Activated T-cell treated with anti-CD3 and anti-CD28 coated beads, Interleukin-2, amount 50 U/mL, for 4 hours (primary cell): ENCODE measurements around the gene BMP8A. TPM values are rescaled to one million over a fixed set of nuclear protein-coding genes. Genes with fewer than 3 reads are reported as not detected.
"Not testable (repeated sequence)": the region's sequence is repeated elsewhere in the genome, so short reads cannot be mapped to it uniquely, and the experiment has no call there.

Experiments
- ATAC-seq, 2 donors: fragments of 200-7000 bp; cut with Tn5 transposase; one replicate each; pipeline ENCODE4 v1.10.0; 2021
- DNase-seq: peaks from one replicate; pipeline ENCODE4 v3.0.0-alpha.2; 2020
- H3K27me3 Mint-ChIP-seq: one replicate; pipeline ENCODE4 v1.8.0; 2021; ENCODE audit warnings: low read depth, mixed read lengths
- H3K36me3 Mint-ChIP-seq: one replicate; pipeline ENCODE4 v1.8.0; 2022; ENCODE audit warnings: mixed read lengths; ENCODE audit not compliant: insufficient read depth
- H3K4me1 Mint-ChIP-seq: one replicate; pipeline ENCODE4 v1.8.0; 2021; ENCODE audit warnings: low read depth, mixed read lengths
- H3K4me3 Mint-ChIP-seq: one replicate; pipeline ENCODE4 v1.8.0; 2021; ENCODE audit warnings: mild to moderate bottlenecking, moderate library complexity, mixed read lengths
- H3K9me3 Mint-ChIP-seq: one replicate; pipeline ENCODE4 v1.8.0; 2021; ENCODE audit warnings: mixed read lengths
- total RNA-seq, 3 donors: library from RNA; stranded (reverse); gene quantifications; one replicate each; pipeline ENCODE4 v1.2.1, GENCODE V29; 2021

BMP8A gene
- total RNA-seq = under 1 TPM in 2 of 3 donors, not detected in 1; 0.21 to 0.27 TPM

DNA sequence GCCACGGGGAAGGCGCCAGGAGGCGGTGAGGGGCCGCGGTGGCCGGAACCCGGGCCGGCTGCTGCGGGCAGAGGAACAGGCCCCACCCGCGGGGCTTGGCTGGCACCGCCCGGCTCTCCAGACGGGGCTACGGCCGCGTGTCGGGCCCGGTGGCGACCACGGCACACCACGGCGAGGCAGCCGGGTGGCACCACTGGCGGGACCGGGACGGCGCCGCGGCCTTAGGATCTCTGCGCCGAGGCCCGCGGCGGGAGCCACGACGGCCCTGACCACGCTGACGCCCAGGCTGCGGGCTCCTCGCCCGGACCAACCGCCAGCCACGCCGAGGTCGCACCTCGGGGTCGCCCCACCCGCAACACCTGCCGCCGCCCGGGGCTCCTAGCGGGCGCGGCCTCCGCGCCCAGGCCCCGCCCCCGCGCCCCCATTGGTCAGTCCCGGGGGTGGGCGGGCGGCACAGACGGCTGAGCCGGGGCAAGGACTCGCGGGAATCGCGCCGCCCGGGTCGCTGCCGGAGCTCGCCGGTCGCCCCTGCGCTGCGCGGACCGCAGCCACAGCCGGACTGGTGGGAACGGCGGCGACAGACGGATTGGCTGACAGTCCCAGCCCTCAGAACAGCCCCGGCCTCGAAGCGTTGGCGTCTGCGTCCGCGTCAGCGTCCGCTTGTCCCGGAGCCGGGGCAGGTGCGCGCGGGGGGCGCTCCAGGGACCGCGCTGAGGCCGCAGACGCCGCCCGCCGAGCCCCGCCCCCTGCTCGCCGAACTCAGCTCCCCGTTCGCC is at the start of gene BMP8A:
Gene BMP8A (plus strand): TSS at position 491 of the 776 bp plus-strand sequence. CDS start 356 bp downstream, outside the sequence.
- H3K4me1 Mint-ChIP-seq = peaks cover 8% of the 10 kb centered on the region
- H3K27me3 Mint-ChIP-seq = peaks cover 19% of the 10 kb centered on the region
- H3K36me3 Mint-ChIP-seq = no peaks in the 10 kb centered on the region
- H3K9me3 Mint-ChIP-seq = no peaks in the 10 kb centered on the region
- ATAC-seq (peak; percentile 87 to 88), DNase-seq (peak; percentile 65)
- peak within 1 kb of the TSS; percentile 70 for H3K4me3 Mint-ChIP-seq

DNA sequence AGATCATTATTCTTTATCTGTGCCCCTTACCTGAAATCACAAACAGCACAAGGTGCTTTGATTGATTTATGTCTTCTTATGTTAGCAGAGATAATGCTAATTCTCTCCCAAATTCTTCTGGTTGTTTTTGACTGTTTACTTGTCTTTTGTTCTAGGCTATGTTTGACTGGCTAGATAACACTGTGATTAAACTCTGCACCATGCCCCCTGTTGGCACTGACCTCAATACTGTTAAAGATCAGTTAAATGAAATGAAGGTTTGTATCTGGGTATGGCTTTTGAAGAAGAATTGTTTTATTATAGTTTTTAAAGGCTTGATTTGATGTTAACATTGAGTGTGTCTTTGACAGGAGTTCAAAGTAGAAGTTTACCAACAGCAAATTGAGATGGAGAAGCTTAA is 49.6 kb upstream of the BMP8A start:
- DNase-seq (no peak), ATAC-seq (no peak)
- no peaks in the 10 kb centered on the region for H3K27me3 Mint-ChIP-seq
- no peaks in the 10 kb centered on the region for H3K9me3 Mint-ChIP-seq
- no peaks in the 10 kb centered on the region for H3K4me1 Mint-ChIP-seq
- no peak overlapping the region for H3K4me3 Mint-ChIP-seq
- peaks cover 51% of the 10 kb centered on the region for H3K36me3 Mint-ChIP-seq

GRCh38 chr1:39445573-39445972 is 45.9 kb upstream of the BMP8A start:
- H3K36me3 Mint-ChIP-seq = peaks cover 45% of the 10 kb centered on the region
- H3K27me3 Mint-ChIP-seq = no peaks in the 10 kb centered on the region

DNA sequence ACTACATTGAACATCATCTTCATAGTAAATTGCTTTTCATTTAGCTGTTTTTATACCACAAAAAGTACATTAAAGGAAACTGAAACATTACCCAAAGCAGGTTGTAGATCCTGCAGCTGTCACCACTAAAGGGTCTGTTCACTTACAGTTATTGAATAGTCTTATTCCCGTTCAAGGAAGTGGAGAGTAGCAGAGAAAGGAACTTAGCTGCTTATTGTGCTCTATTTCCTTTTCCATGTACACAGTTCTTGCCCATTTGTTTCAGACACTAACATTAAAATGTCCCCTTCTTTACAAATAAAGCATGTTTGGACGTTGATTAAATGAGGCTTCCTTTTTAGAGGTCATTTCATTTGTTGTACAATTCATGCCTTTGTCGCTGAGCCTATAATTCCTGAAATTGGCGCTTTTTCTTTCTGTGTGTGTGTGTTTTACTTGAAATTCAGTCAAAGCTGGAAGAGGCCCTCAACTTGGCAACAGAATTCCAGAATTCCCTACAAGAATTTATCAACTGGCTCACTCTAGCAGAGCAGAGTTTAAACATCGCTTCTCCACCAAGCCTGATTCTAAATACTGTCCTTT is 44.4 kb upstream of the BMP8A start:
- no peak for ATAC-seq
- Mint-ChIP-seq H3K36me3 (peaks cover 48% of the 10 kb centered on the region), H3K27me3 (no peaks in the 10 kb centered on the region), H3K4me1 (no peaks in the 10 kb centered on the region), H3K9me3 (no peaks in the 10 kb centered on the region), H3K4me3 (no peak overlapping the region)
- DNase-seq = no peak

More at GRCh38 chr1:39445573-39445972, 45.9 kb upstream of the BMP8A start:
- Mint-ChIP-seq H3K4me3 (no peak overlapping the region), H3K9me3 (no peaks in the 10 kb centered on the region), H3K4me1 (no peaks in the 10 kb centered on the region)
- ATAC-seq (no peak), DNase-seq (no peak)

DNA sequence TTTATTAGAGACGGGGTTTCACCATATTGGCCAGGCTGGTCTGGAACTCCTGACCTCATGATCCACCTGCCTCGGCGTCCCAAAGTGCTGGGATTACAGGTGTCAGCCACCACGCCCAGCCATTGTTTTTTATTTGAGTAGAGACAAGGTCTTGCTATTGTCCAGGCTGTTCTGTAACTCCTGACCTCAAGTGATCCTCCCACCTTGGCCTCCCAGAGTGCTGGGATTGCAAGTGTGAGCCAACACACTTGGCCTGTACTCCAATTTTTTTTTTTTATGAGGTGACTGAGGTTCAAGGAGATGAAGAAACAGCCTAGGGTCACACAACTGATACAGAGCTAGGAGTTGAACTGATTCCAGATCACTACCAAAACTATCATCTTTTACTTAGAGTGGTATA is 41.4 kb upstream of the BMP8A start:
- peaks cover 43% of the 10 kb centered on the region for H3K36me3 Mint-ChIP-seq
- not testable (repeated sequence) for ATAC-seq, H3K4me1 Mint-ChIP-seq, H3K4me3 Mint-ChIP-seq, H3K9me3 Mint-ChIP-seq, DNase-seq, H3K27me3 Mint-ChIP-seq

DNA sequence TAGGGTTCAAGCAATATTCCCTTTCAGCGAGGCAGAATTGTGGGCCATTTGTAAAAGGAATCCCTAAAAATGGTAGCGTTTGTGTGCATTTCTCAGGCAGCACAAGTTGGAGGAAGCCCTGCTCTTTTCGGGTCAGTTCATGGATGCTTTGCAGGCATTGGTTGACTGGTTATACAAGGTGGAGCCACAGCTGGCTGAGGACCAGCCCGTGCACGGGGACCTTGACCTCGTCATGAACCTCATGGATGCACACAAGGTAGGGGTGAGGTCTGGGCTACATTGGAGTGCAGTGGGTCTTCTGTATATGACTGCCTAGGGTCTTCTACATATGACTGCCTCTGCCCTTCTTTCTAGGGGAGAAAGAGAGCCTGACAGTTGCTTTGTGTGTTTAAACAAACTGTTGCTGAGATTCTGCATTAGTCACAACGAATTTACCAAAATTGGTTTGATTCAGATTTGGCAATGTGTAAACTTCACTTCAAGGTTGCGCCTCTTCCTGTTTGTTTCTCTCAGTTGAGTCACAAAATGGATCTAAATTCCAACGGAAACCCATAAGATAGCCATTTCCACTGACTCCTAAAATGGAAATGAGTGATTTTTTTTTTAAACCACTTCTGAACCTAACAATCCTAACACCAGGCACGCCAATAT is 40.4 kb upstream of the BMP8A start:
- H3K36me3 Mint-ChIP-seq = peaks cover 43% of the 10 kb centered on the region
- H3K27me3 Mint-ChIP-seq = no peaks in the 10 kb centered on the region
- no peaks in the 10 kb centered on the region for H3K9me3 Mint-ChIP-seq
- ATAC-seq (no peak), DNase-seq (no peak)
- no peaks in the 10 kb centered on the region for H3K4me1 Mint-ChIP-seq
- H3K4me3 Mint-ChIP-seq = no peak overlapping the region

- DNase-seq (no peak), ATAC-seq (no peak)
- H3K4me1 Mint-ChIP-seq = no peaks in the 10 kb centered on the region
- H3K27me3 Mint-ChIP-seq = no peaks in the 10 kb centered on the region
- no peaks in the 10 kb centered on the region for H3K9me3 Mint-ChIP-seq
- H3K4me3 Mint-ChIP-seq = no peak overlapping the region
- H3K36me3 Mint-ChIP-seq = peaks cover 46% of the 10 kb centered on the region
Observed at GRCh38 chr1:39452081-39452480, 39.4 kb upstream of the BMP8A start.

- no peaks in the 10 kb centered on the region for H3K9me3 Mint-ChIP-seq
- ATAC-seq (no peak), DNase-seq (no peak)
- no peaks in the 10 kb centered on the region for H3K4me1 Mint-ChIP-seq
- no peaks in the 10 kb centered on the region for H3K27me3 Mint-ChIP-seq
- H3K4me3 Mint-ChIP-seq = no peak overlapping the region
- peaks cover 46% of the 10 kb centered on the region for H3K36me3 Mint-ChIP-seq
Observed at GRCh38 chr1:39452540-39452939, 38.9 kb upstream of the BMP8A start.

DNA sequence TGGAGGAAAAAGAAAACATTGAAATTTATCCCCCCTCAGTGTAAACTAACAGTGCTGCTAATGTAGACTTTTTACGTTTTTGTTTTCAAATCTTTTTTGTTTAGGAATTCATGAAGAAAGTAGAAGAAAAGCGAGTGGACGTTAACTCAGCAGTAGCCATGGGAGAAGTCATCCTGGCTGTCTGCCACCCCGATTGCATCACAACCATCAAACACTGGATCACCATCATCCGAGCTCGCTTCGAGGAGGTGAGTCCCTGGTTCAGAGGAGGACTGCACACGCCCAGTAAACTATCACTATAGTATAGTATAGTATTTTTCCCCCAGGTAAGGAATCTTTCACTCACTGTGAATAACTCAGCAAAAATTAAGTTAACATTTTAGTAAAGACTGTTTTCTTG is 37.8 kb upstream of the BMP8A start:
- no peak overlapping the region for H3K4me3 Mint-ChIP-seq
- H3K9me3 Mint-ChIP-seq = no peaks in the 10 kb centered on the region
- no peaks in the 10 kb centered on the region for H3K4me1 Mint-ChIP-seq
- no peaks in the 10 kb centered on the region for H3K27me3 Mint-ChIP-seq
- DNase-seq = no peak
- no peak for ATAC-seq
- H3K36me3 Mint-ChIP-seq = peaks cover 50% of the 10 kb centered on the region

- no peak for DNase-seq
- H3K27me3 Mint-ChIP-seq = no peaks in the 10 kb centered on the region
- no peaks in the 10 kb centered on the region for H3K9me3 Mint-ChIP-seq
- peaks cover 54% of the 10 kb centered on the region for H3K36me3 Mint-ChIP-seq
- ATAC-seq = no peak
- no peak overlapping the region for H3K4me3 Mint-ChIP-seq
- no peaks in the 10 kb centered on the region for H3K4me1 Mint-ChIP-seq
Observed at GRCh38 chr1:39458991-39459390, 32.4 kb upstream of the BMP8A start.

- H3K4me1 Mint-ChIP-seq = no peaks in the 10 kb centered on the region
- no peaks in the 10 kb centered on the region for H3K9me3 Mint-ChIP-seq
- H3K36me3 Mint-ChIP-seq = peaks cover 44% of the 10 kb centered on the region
- H3K27me3 Mint-ChIP-seq = no peaks in the 10 kb centered on the region
- H3K4me3 Mint-ChIP-seq = no peak overlapping the region
- ATAC-seq (no peak), DNase-seq (no peak)
Observed at GRCh38 chr1:39462074-39462473, 29.4 kb upstream of the BMP8A start.

GRCh38 chr1:39466413-39467107 is 24.9 kb upstream of the BMP8A start:
- ATAC-seq = peak in 1 of 2 donors; percentile 27
- H3K9me3 Mint-ChIP-seq = no peaks in the 10 kb centered on the region

DNA sequence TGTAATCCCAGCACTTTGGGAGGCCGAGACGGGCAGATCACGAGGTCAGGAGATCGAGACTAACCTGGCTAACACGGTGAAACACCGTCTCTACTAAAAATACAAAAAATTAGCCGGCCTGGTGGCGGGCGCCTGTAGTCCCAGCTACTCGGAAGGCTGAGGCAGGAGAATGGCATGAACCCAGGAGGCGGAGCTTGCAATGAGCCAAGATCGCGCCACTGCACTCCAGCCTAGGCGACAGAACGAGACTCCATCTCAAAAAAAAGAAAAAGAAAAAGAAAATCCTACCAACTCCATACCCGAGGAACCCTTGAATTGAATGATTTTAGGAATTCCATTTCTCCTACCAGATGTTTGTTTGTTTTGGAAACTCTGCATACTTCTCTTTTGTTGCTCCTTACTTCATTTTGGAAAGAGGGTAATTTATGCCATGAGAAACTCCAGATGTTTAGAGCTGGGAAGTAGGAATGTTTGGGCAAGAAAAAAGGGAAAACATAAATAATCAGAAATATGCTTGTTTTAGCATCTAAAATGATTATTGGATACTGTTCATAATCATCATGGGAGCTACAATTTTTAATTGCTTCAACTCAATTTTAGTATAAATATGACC is 24.2 kb upstream of the BMP8A start:
- H3K36me3 Mint-ChIP-seq = peaks cover 29% of the 10 kb centered on the region
- not testable (repeated sequence) for H3K4me1 Mint-ChIP-seq, H3K9me3 Mint-ChIP-seq, DNase-seq, H3K27me3 Mint-ChIP-seq, H3K4me3 Mint-ChIP-seq, ATAC-seq

More at GRCh38 chr1:39466413-39467107, 24.9 kb upstream of the BMP8A start:
- Mint-ChIP-seq H3K27me3 (no peaks in the 10 kb centered on the region), H3K4me1 (no peaks in the 10 kb centered on the region), H3K4me3 (no peak overlapping the region), H3K36me3 (peaks cover 34% of the 10 kb centered on the region)
- no peak for DNase-seq

GRCh38 chr1:39469150-39469549 is 22.3 kb upstream of the BMP8A start:
- Mint-ChIP-seq H3K27me3 (no peaks in the 10 kb centered on the region), H3K4me3 (no peak overlapping the region), H3K9me3 (no peaks in the 10 kb centered on the region), H3K36me3 (peaks cover 32% of the 10 kb centered on the region), H3K4me1 (no peaks in the 10 kb centered on the region)
- DNase-seq (no peak), ATAC-seq (no peak)
